ENCODE results near the gene CDC42EP3. TPM values are rescaled to one million over a fixed set of nuclear protein-coding genes. Genes with fewer than 3 reads are reported as not detected.

The CDC42EP3 gene
- total RNA-seq, 1 experiment from 2014 or later: 31.5 TPM

DNA sequence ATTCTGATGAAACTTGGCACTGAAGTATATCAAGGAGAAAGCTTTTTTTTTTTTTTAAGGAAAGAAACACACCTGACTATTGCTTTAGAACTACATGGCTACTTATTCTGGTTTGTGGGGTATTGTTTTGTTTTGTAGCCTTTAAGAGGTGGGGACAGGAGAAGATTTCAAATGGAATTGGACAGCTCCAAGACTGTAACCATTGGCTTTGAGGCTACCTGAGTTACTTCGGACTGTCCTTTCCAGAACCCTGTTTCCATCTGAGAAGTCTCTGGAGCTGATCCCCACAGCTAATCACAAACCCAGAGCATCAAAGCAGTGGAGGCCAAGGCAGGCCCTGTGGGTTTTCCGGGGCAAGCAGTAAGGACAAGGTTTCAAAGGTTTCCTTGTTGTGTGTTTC, 4.7 kb downstream of the CDC42EP3 start:
- Mint-ChIP-seq H3K4me3 (no peak overlapping the region), H3K27me3 (ENCODE audit: low read depth) (peaks cover 7% of the 10 kb centered on the region), H3K27ac (no peak overlapping the region), H3K4me1 (peaks cover 55% of the 10 kb centered on the region), H3K36me3 (peaks cover 6% of the 10 kb centered on the region), H3K9me3 (no peaks in the 10 kb centered on the region)
- ATAC-seq (no peak), DNase-seq (ENCODE audit: low spot score) (no peak)
- POLR2A ChIA-PET: no interaction called here
- TF ChIP-seq ATF2 (CRISPR knock-in tag; IDR thresholded peaks at IDR 0.05; ENCODE audit: borderline replicate concordance, low read depth): no peak
- no peak for TF ChIP-seq TEAD1 (CRISPR knock-in tag; IDR thresholded peaks at IDR 0.05)
- no peak for TF ChIP-seq MXD4 (CRISPR knock-in tag; IDR thresholded peaks at IDR 0.05; ENCODE audit: borderline replicate concordance)
- no peak for TF ChIP-seq SP1 (CRISPR knock-in tag; conservative IDR thresholded peaks at IDR 0.05)
- TF ChIP-seq KAT7 (CRISPR knock-in tag; IDR thresholded peaks at IDR 0.05; ENCODE audit: borderline replicate concordance): no peak
- TF ChIP-seq CTCF (IDR thresholded peaks at IDR 0.05): no peak
- TF ChIP-seq JAZF1 (CRISPR knock-in tag; IDR thresholded peaks at IDR 0.05): no peak
- no peak for TF ChIP-seq TEAD4 (CRISPR knock-in tag; IDR thresholded peaks at IDR 0.05)
- no peak for TF ChIP-seq ESRRA (CRISPR knock-in tag; IDR thresholded peaks at IDR 0.05; ENCODE audit: borderline replicate concordance)
- no peak for TF ChIP-seq ZNF396 (CRISPR knock-in tag; IDR thresholded peaks at IDR 0.05; ENCODE audit: borderline replicate concordance)
- TF ChIP-seq, protein P1, sequence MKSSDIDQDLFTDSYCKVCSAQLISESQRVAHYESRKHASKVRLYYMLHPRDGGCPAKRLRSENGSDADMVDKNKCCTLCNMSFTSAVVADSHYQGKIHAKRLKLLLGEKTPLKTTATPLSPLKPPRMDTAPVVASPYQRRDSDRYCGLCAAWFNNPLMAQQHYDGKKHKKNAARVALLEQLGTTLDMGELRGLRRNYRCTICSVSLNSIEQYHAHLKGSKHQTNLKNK (CRISPR knock-in tag; IDR thresholded peaks at IDR 0.05): no peak
- TF ChIP-seq IRF1 (CRISPR knock-in tag; IDR thresholded peaks at IDR 0.05): no peak
- TF ChIP-seq ZNF416 (CRISPR knock-in tag; IDR thresholded peaks at IDR 0.05): no peak
- no peak for TF ChIP-seq NFE2L1 (CRISPR knock-in tag; IDR thresholded peaks at IDR 0.05)
- no peak for TF ChIP-seq FOXK1 (CRISPR knock-in tag; IDR thresholded peaks at IDR 0.05)
- no peak for TF ChIP-seq ZNF138 (CRISPR knock-in tag; conservative IDR thresholded peaks at IDR 0.05)
- no peak for TF ChIP-seq GTF2I (CRISPR knock-in tag; conservative IDR thresholded peaks at IDR 0.05)
- TF ChIP-seq ZBTB21 (CRISPR knock-in tag; IDR thresholded peaks at IDR 0.05; ENCODE audit: borderline replicate concordance): no peak
- no peak for TF ChIP-seq MYBL2 (CRISPR knock-in tag; IDR thresholded peaks at IDR 0.05)
- TF ChIP-seq HMGA2 (CRISPR knock-in tag; IDR thresholded peaks at IDR 0.05): no peak
- CTCF ChIA-PET: interaction anchor here (0.7 kb wide), 1 partner anchor 841 kb away, joined by 3 read pairs; no protein-coding TSS in a partner anchor

- H3K9me3 Mint-ChIP-seq: no peaks in the 10 kb centered on the region
- H3K4me3 Mint-ChIP-seq: no peak overlapping the region
- POLR2A ChIA-PET: no interaction called here
- DNase-seq (ENCODE audit: low spot score): no peak
- peaks cover 59% of the 10 kb centered on the region for H3K4me1 Mint-ChIP-seq
- no peak overlapping the region for H3K27ac Mint-ChIP-seq
- no peak for ATAC-seq
- peaks cover 6% of the 10 kb centered on the region for H3K36me3 Mint-ChIP-seq
- CTCF ChIA-PET: interaction anchor here (0.7 kb wide), 1 partner anchor 842 kb away, joined by 3 read pairs; no protein-coding TSS in a partner anchor
- peaks cover 4% of the 10 kb centered on the region for H3K27me3 Mint-ChIP-seq (ENCODE audit: low read depth)
- TF ChIP-seq KAT7 (CRISPR knock-in tag; IDR thresholded peaks at IDR 0.05; ENCODE audit: borderline replicate concordance) (no peak), ZBTB21 (CRISPR knock-in tag; IDR thresholded peaks at IDR 0.05; ENCODE audit: borderline replicate concordance) (no peak), ETV6 (CRISPR knock-in tag; IDR thresholded peaks at IDR 0.05) (no peak), GABPB1 (CRISPR knock-in tag; IDR thresholded peaks at IDR 0.05) (no peak), ZNF121 (CRISPR knock-in tag; IDR thresholded peaks at IDR 0.05) (no peak), MXD4 (CRISPR knock-in tag; IDR thresholded peaks at IDR 0.05; ENCODE audit: borderline replicate concordance) (no peak), FOXJ3 (CRISPR knock-in tag; IDR thresholded peaks at IDR 0.05; ENCODE audit: borderline replicate concordance) (no peak)
- TF ChIP-seq, protein P2, sequence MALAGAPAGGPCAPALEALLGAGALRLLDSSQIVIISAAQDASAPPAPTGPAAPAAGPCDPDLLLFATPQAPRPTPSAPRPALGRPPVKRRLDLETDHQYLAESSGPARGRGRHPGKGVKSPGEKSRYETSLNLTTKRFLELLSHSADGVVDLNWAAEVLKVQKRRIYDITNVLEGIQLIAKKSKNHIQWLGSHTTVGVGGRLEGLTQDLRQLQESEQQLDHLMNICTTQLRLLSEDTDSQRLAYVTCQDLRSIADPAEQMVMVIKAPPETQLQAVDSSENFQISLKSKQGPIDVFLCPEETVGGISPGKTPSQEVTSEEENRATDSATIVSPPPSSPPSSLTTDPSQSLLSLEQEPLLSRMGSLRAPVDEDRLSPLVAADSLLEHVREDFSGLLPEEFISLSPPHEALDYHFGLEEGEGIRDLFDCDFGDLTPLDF (CRISPR knock-in tag; IDR thresholded peaks at IDR 0.05): no peak
- TF ChIP-seq, protein P3, sequence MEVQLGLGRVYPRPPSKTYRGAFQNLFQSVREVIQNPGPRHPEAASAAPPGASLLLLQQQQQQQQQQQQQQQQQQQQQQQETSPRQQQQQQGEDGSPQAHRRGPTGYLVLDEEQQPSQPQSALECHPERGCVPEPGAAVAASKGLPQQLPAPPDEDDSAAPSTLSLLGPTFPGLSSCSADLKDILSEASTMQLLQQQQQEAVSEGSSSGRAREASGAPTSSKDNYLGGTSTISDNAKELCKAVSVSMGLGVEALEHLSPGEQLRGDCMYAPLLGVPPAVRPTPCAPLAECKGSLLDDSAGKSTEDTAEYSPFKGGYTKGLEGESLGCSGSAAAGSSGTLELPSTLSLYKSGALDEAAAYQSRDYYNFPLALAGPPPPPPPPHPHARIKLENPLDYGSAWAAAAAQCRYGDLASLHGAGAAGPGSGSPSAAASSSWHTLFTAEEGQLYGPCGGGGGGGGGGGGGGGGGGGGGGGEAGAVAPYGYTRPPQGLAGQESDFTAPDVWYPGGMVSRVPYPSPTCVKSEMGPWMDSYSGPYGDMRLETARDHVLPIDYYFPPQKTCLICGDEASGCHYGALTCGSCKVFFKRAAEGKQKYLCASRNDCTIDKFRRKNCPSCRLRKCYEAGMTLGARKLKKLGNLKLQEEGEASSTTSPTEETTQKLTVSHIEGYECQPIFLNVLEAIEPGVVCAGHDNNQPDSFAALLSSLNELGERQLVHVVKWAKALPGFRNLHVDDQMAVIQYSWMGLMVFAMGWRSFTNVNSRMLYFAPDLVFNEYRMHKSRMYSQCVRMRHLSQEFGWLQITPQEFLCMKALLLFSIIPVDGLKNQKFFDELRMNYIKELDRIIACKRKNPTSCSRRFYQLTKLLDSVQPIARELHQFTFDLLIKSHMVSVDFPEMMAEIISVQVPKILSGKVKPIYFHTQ (CRISPR knock-in tag; IDR thresholded peaks at IDR 0.05): no peak
These were observed 5.7 kb downstream of the CDC42EP3 start for GRCh38 chr2:37665604-37666362.
